Activated CD8-positive, alpha-beta T cell treated with anti-CD3 and anti-CD28 coated beads for 36 hours (primary cell): ENCODE results near the gene CD80. TPM values are rescaled to one million over a fixed set of nuclear protein-coding genes. Genes with fewer than 3 reads are reported as not detected.

Experiments
- ATAC-seq: fragments of 200-7000 bp; cut with Tn5 transposase; one replicate; pipeline ENCODE4 v1.10.0; 2021; ENCODE audit warnings: mild to moderate bottlenecking, moderate library complexity
- CTCF ChIA-PET: fragments of 350-600 bp; sonication (Branson Sonifier 250); formaldehyde crosslinking; loops from one replicate; lab custom pipeline; 2021; ENCODE audit warnings: antibody characterized with exemption; lab: Charles Lee
- POLR2A ChIA-PET: fragments of 350-600 bp; sonication (Branson Sonifier 250); formaldehyde crosslinking; loops from one replicate; lab custom pipeline; 2021; ENCODE audit warnings: antibody characterized with exemption; lab: Charles Lee
- DNase-seq: peaks from one replicate; pipeline ENCODE4 v3.0.0-alpha.2; 2020
- H3K27ac Mint-ChIP-seq: one replicate; pipeline ENCODE4 v1.8.0; 2021; ENCODE audit warnings: mild to moderate bottlenecking, mixed read lengths
- H3K27me3 Mint-ChIP-seq: one replicate; pipeline ENCODE4 v1.8.0; 2021; ENCODE audit warnings: mixed read lengths
- H3K36me3 Mint-ChIP-seq: one replicate; pipeline ENCODE4 v1.8.0; 2021; ENCODE audit warnings: low read depth, mixed read lengths
- H3K4me1 Mint-ChIP-seq: one replicate; pipeline ENCODE4 v1.8.0; 2021; ENCODE audit warnings: low read depth, mixed read lengths
- H3K4me3 Mint-ChIP-seq: one replicate; pipeline ENCODE4 v1.8.0; 2021; ENCODE audit warnings: mild to moderate bottlenecking, moderate library complexity, mixed read lengths
- H3K9me3 Mint-ChIP-seq: one replicate; pipeline ENCODE4 v1.8.0; 2021; ENCODE audit warnings: mixed read lengths
- CTCF ChIP-seq: fragments of 200-600 bp; IDR thresholded peaks from one replicate; pipeline ENCODE4 v1.8.0; 2022; ENCODE audit warnings: antibody characterized with exemption, mild to moderate bottlenecking
- intact Hi-C: fragments of 100-400 bp; cut with micrococcal nuclease; formaldehyde crosslinking; loops from one replicate; pipeline ENCODE4 v1.10.0; 2022
- total RNA-seq, 2 experiments: library from RNA; stranded (reverse); gene quantifications; one replicate each; pipeline ENCODE4 v1.2.3, GENCODE V29; 2021

The CD80 gene
- total RNA-seq, 2 experiments from 2014 or later: 7.1 to 10.2 TPM

- Mint-ChIP-seq H3K27ac (no peak overlapping the region), H3K9me3 (no peaks in the 10 kb centered on the region), H3K4me1 (peaks cover 28% of the 10 kb centered on the region), H3K36me3 (peaks cover 18% of the 10 kb centered on the region), H3K27me3 (no peaks in the 10 kb centered on the region), H3K4me3 (no peak overlapping the region)
- DNase-seq (no peak), ATAC-seq (no peak)
- intact Hi-C loops: no loop called here
- TF ChIP-seq CTCF: no peak
- ChIA-PET CTCF (no interaction called here), POLR2A (no interaction called here)
Observed at GRCh38 chr3:119492810-119493209, 66.6 kb downstream of the CD80 start.

GRCh38 chr3:119492128-119492527 is 67.3 kb downstream of the CD80 start:
- H3K4me3 Mint-ChIP-seq: no peak overlapping the region
- intact Hi-C loops: no loop called here
- H3K9me3 Mint-ChIP-seq: no peaks in the 10 kb centered on the region
- peaks cover 26% of the 10 kb centered on the region for H3K4me1 Mint-ChIP-seq
- ChIA-PET CTCF (no interaction called here), POLR2A (no interaction called here)
- H3K27me3 Mint-ChIP-seq: no peaks in the 10 kb centered on the region
- TF ChIP-seq CTCF: no peak
- H3K36me3 Mint-ChIP-seq: peaks cover 16% of the 10 kb centered on the region
- ATAC-seq (no peak), DNase-seq (no peak)
- H3K27ac Mint-ChIP-seq: no peak overlapping the region

GRCh38 chr3:119490153-119490552 is 69.3 kb downstream of the CD80 start:
- TF ChIP-seq CTCF: no peak
- H3K4me3 Mint-ChIP-seq: no peak overlapping the region
- DNase-seq: no peak
- no peaks in the 10 kb centered on the region for H3K9me3 Mint-ChIP-seq
- intact Hi-C loops: no loop called here
- H3K4me1 Mint-ChIP-seq: peaks cover 19% of the 10 kb centered on the region
- H3K27me3 Mint-ChIP-seq: no peaks in the 10 kb centered on the region
- no peak for ATAC-seq
- peaks cover 27% of the 10 kb centered on the region for H3K36me3 Mint-ChIP-seq
- peak overlapping the region; percentile 41 for H3K27ac Mint-ChIP-seq
- ChIA-PET CTCF (interaction anchor here (1.5 kb wide), 1 partner anchor 21 kb away, joined by 3 read pairs; no protein-coding TSS in a partner anchor), POLR2A (interaction anchor here (1.0 to 1.7 kb wide), 5 partner anchors 8 to 26 kb away, joined by 3 to 5 read pairs (median 3); partner anchors contain the start of genes POGLUT1 and TIMMDC1)

- no peak for DNase-seq
- Mint-ChIP-seq H3K4me1 (no peaks in the 10 kb centered on the region), H3K4me3 (no peak overlapping the region), H3K27ac (no peak overlapping the region), H3K9me3 (no peaks in the 10 kb centered on the region), H3K36me3 (peaks cover 14% of the 10 kb centered on the region), H3K27me3 (no peaks in the 10 kb centered on the region)
- no peak for TF ChIP-seq CTCF
- ChIA-PET POLR2A (interaction anchor here (1.4 to 1.8 kb wide), 2 partner anchors 14 to 17 kb away, joined by 4 read pairs; partner anchors contain the start of gene POGLUT1), CTCF (no interaction called here)
- ATAC-seq: no peak
- intact Hi-C loops: no loop called here
Observed at GRCh38 chr3:119485563-119485962, 73.9 kb downstream of the CD80 start.

GRCh38 chr3:119483101-119483500 is 76.3 kb downstream of the CD80 start:
- ATAC-seq (no peak), DNase-seq (no peak)
- ChIA-PET POLR2A (no interaction called here), CTCF (no interaction called here)
- TF ChIP-seq CTCF: no peak
- Mint-ChIP-seq H3K36me3 (peaks cover 22% of the 10 kb centered on the region), H3K9me3 (no peaks in the 10 kb centered on the region), H3K4me1 (no peaks in the 10 kb centered on the region), H3K27me3 (no peaks in the 10 kb centered on the region), H3K4me3 (no peak overlapping the region), H3K27ac (no peak overlapping the region)
- intact Hi-C loops: no loop called here
